ENCODE data around the gene TMPRSS4. TPM values are rescaled to one million over a fixed set of nuclear protein-coding genes. Genes with fewer than 3 reads are reported as not detected.

The TMPRSS4 gene
- total RNA-seq, 2 donors from 2014 or later, result 6.5 TPM; not detected in 1

DNA sequence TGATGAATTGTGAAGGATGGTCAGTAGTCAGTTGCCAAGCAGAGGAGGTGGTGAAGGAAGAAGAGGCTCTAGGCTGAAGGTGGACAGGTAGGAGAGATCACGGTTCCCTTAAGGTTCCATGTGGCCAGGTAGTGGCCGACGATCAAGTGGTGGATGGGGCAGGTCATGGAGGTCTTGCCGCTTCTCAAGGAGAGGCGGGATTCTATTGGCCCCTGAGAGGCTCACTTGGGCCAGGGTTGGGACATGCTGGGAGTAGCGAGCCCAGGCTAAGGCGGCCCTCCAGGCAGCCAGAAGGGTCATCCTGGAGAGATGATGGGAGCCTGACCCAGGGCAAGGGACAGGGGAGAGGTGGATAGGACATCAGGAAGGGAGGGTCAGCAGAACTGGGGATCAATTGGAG lies 20.9 kb upstream of the TMPRSS4 start:
- H3K4me3 ChIP-seq, result no peak overlapping the region
- intact Hi-C loops (cut with DNase I), result loop anchor here (5.0 to 10.0 kb wide), 3 partner anchors 111 to 611 kb away; no protein-coding TSS in a partner anchor
- no peak for DNase-seq
- TF ChIP-seq, protein P1, sequence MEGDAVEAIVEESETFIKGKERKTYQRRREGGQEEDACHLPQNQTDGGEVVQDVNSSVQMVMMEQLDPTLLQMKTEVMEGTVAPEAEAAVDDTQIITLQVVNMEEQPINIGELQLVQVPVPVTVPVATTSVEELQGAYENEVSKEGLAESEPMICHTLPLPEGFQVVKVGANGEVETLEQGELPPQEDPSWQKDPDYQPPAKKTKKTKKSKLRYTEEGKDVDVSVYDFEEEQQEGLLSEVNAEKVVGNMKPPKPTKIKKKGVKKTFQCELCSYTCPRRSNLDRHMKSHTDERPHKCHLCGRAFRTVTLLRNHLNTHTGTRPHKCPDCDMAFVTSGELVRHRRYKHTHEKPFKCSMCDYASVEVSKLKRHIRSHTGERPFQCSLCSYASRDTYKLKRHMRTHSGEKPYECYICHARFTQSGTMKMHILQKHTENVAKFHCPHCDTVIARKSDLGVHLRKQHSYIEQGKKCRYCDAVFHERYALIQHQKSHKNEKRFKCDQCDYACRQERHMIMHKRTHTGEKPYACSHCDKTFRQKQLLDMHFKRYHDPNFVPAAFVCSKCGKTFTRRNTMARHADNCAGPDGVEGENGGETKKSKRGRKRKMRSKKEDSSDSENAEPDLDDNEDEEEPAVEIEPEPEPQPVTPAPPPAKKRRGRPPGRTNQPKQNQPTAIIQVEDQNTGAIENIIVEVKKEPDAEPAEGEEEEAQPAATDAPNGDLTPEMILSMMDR (IDR thresholded peaks at IDR 0.05), result no peak
- no peak for TF ChIP-seq POLR2A (IDR thresholded peaks at IDR 0.05)
- no peaks in the 10 kb centered on the region for H3K36me3 ChIP-seq (replicated peaks in 1 of 2; ENCODE audit: insufficient read depth in 1 of 2, low read depth in 2 of 2)
- H3K27ac ChIP-seq, result no peak overlapping the region
- WGBS, 2 donors, result 83 to 91% methylated on average over 7 of the region's 7 CpGs
- no peaks in the 10 kb centered on the region for H3K27me3 ChIP-seq
- no peaks in the 10 kb centered on the region for H3K4me1 ChIP-seq
- no peaks in the 10 kb centered on the region for H3K9me3 ChIP-seq
- no peak for ATAC-seq

DNA sequence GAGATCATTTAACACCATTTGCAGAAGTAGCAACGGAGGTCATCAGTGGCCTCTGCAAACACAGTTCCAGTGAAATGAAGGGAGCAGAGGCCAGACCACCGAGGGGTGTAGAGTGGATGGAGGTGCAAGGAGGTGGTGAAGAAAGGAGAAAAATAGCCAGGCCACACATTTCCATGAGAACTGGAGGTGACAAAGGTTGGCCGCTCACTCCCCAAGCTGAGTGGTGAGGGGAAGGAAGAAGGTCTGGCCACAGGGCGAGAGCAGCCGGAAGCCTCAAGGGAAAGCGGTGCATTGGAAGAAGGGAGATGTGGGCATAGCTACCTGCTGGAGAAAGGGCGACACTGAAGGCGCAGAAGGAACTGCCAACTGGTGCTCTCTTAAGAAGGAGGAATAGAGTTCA lies 20.1 kb upstream of the TMPRSS4 start:
- no peak for DNase-seq
- Histone ChIP-seq H3K4me1 (no peaks in the 10 kb centered on the region), H3K4me3 (no peak overlapping the region), H3K36me3 (replicated peaks in 1 of 2; ENCODE audit: insufficient read depth in 1 of 2, low read depth in 2 of 2) (no peaks in the 10 kb centered on the region), H3K27me3 (no peaks in the 10 kb centered on the region), H3K9me3 (no peaks in the 10 kb centered on the region), H3K27ac (no peak overlapping the region)
- 56 to 71% methylated on average over 8 of the region's 8 CpGs for WGBS, 2 donors
- intact Hi-C loops (cut with DNase I), result loop anchor here (5.0 to 10.0 kb wide), 3 partner anchors 112 to 612 kb away; no protein-coding TSS in a partner anchor
- ATAC-seq, result no peak
- TF ChIP-seq POLR2A (IDR thresholded peaks at IDR 0.05), result no peak
- TF ChIP-seq, protein P1 (IDR thresholded peaks at IDR 0.05), result no peak

DNA sequence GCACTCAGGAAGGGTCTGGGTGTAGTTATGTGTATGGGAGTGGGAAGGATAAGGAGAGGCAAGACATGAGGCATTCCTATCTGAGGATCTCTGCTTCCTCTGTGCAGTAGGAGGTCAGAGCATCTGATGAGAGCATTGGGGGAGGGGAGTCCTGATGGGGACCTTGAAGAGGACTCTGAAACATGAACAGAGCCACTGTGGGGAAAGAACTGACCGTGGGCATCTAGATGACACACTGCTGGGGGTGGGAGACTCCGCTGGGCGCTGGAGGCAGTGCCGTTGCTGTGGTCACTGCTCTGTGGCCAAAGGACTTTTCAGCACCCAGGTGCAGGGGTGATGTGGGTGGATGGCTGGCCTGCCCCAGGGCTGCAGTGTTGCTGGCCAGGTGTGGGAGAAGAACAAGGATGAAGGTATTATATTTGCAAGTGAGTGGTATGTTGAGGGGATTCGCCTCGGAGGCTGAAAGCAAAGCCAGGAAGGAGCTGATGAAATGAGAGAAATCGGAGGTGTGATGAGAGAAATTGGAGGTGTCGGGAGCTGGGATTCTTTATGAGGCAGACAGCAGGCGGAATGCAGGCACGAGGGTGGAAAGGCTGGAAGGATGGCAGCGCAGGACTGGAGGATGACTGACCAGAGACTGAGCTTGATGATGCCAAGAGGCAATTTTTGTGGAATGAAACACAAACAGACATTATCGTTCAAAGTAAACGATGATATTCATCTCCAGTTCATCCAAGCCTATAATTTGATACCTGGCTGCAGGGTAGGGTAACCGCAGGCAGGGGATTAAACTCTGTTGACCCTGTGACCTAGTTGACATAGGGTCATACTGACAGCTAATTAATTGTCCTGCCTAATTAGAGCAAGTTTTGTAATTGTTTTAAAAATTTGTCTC lies 19.4 kb upstream of the TMPRSS4 start:
- DNase-seq (no peak), ATAC-seq (no peak)
- no peaks in the 10 kb centered on the region for H3K4me1 ChIP-seq
- no peak overlapping the region for H3K4me3 ChIP-seq
- WGBS, 2 donors, result 64% methylated on average over 14 of the region's 14 CpGs
- TF ChIP-seq POLR2A (IDR thresholded peaks at IDR 0.05), result no peak
- TF ChIP-seq, protein P1 (IDR thresholded peaks at IDR 0.05), result no peak
- H3K27me3 ChIP-seq, result no peaks in the 10 kb centered on the region
- H3K27ac ChIP-seq, result no peak overlapping the region
- H3K9me3 ChIP-seq, result no peaks in the 10 kb centered on the region
- H3K36me3 ChIP-seq (replicated peaks in 1 of 2; ENCODE audit: insufficient read depth in 1 of 2, low read depth in 2 of 2), result no peaks in the 10 kb centered on the region
- intact Hi-C loops (cut with DNase I), result loop anchor here (5.0 to 10.0 kb wide), 3 partner anchors 113 to 613 kb away; no protein-coding TSS in a partner anchor

DNA sequence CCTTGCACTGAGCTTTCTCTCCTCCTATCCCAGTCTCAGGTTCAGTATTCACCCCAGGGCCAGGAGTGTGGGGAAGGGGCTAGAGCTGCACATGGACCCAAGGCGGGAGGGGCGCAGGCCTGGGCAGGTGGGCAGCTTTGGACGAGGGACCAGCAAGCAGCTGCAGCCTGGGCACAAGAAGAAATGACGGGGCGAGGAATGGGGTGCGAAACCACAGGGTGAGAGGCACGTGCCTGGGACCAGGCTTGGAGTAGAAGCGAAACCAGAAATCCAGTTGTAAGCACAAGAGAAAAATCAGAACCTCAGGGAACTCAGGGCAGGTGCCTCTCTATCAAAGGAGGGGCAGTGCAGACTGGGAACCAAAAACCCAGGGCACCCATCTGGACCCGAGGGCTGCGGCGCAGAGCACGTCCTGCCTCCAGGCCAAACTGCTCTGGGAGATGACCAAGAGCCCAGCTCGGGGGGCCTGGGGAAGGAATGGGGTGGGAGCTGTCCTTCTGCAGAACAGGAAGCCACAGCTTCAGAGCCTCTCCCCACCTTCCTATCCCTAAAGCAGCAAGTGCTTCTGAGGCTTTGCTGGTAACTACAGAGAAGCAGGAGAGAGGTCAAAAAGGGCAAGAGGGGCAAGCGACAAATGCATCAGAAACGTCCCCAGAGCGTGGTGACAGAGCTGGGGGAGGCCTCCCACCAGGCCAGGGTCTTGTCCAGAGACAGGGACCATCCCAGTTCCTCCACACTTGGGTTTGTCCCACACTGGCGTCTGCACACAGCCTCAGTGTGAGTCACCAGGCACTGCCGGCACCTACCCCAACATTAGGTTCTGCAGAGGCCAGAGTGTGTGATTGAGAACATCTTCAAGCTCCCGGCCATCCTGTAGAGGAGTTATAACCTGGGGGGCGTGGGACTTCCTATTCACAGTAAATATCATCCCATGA lies 18.3 kb upstream of the TMPRSS4 start:
- Histone ChIP-seq H3K4me1 (no peaks in the 10 kb centered on the region), H3K27me3 (no peaks in the 10 kb centered on the region), H3K4me3 (no peak overlapping the region), H3K36me3 (replicated peaks in 1 of 2; ENCODE audit: insufficient read depth in 1 of 2, low read depth in 2 of 2) (no peaks in the 10 kb centered on the region), H3K27ac (no peak overlapping the region), H3K9me3 (no peaks in the 10 kb centered on the region)
- WGBS, 2 donors, result 69 to 89% methylated on average over 14 to 20 of the region's 20 CpGs
- no peak for TF ChIP-seq POLR2A (IDR thresholded peaks at IDR 0.05)
- TF ChIP-seq, protein P1 (IDR thresholded peaks at IDR 0.05), result no peak
- DNase-seq (no peak), ATAC-seq (no peak)
- intact Hi-C loops (cut with DNase I), result loop anchor here (5.0 to 10.0 kb wide), 3 partner anchors 114 to 614 kb away; no protein-coding TSS in a partner anchor

All from body of pancreas (tissue), 4 donors.